Ectodermal cell (in vitro differentiated cells): ENCODE measurements around the gene TLR10. TPM values are rescaled to one million over a fixed set of nuclear protein-coding genes. Genes with fewer than 3 reads are reported as not detected.

ENCODE experiments used
- H3K27ac ChIP-seq: 2 replicates; pipeline ENCODE4 v1.7.0; 2013; ENCODE audit warnings: mild to moderate bottlenecking, low read depth, low read length; ENCODE audit not compliant: insufficient read depth, poor library complexity, severe bottlenecking
- H3K27me3 ChIP-seq: 2 replicates; pipeline ENCODE4 v1.7.0; 2013; ENCODE audit warnings: mild to moderate bottlenecking, low read length; ENCODE audit not compliant: insufficient read depth, control insufficient read depth, poor library complexity, severe bottlenecking
- H3K36me3 ChIP-seq: one replicate; pipeline ENCODE4 v1.7.0; 2013; ENCODE audit warnings: low read length; ENCODE audit not compliant: control insufficient read depth, insufficient read depth
- H3K4me1 ChIP-seq: one replicate; pipeline ENCODE4 v1.7.0; 2013; ENCODE audit warnings: low read length; ENCODE audit not compliant: control insufficient read depth, insufficient read depth
- H3K4me3 ChIP-seq: 2 replicates; pipeline ENCODE4 v1.7.0; 2013; ENCODE audit warnings: low read depth, low read length, control low read depth; ENCODE audit not compliant: insufficient read depth
- H3K9me3 ChIP-seq: 2 replicates; pipeline ENCODE4 v1.7.0; 2013; ENCODE audit warnings: mild to moderate bottlenecking, low read length, moderate library complexity; ENCODE audit not compliant: control insufficient read depth
- WGBS, 2 experiments: methylation state at CpG; one replicate each; pipeline ENCODE4 v1.1.7; 2013; ENCODE audit warnings: missing lambda C conversion rate in 2 of 2; 5-methylcytosine and 5-hydroxymethylcytosine counted together
- polyA plus RNA-seq, 4 experiments: library from polyadenylated mRNA; stranded (reverse); fragments of 50-300 nt; gene quantifications; one replicate each; pipeline ENCODE4 v1.2.3, GENCODE V29; 2013

The TLR10 gene, protein sequence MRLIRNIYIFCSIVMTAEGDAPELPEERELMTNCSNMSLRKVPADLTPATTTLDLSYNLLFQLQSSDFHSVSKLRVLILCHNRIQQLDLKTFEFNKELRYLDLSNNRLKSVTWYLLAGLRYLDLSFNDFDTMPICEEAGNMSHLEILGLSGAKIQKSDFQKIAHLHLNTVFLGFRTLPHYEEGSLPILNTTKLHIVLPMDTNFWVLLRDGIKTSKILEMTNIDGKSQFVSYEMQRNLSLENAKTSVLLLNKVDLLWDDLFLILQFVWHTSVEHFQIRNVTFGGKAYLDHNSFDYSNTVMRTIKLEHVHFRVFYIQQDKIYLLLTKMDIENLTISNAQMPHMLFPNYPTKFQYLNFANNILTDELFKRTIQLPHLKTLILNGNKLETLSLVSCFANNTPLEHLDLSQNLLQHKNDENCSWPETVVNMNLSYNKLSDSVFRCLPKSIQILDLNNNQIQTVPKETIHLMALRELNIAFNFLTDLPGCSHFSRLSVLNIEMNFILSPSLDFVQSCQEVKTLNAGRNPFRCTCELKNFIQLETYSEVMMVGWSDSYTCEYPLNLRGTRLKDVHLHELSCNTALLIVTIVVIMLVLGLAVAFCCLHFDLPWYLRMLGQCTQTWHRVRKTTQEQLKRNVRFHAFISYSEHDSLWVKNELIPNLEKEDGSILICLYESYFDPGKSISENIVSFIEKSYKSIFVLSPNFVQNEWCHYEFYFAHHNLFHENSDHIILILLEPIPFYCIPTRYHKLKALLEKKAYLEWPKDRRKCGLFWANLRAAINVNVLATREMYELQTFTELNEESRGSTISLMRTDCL
- not detected for polyA plus RNA-seq (2013, experiment 1 of 4)
- not detected for polyA plus RNA-seq (2013, experiment 2 of 4)
- not detected for polyA plus RNA-seq (2013, experiment 3 of 4)
- polyA plus RNA-seq (2013, experiment 4 of 4): not detected

DNA sequence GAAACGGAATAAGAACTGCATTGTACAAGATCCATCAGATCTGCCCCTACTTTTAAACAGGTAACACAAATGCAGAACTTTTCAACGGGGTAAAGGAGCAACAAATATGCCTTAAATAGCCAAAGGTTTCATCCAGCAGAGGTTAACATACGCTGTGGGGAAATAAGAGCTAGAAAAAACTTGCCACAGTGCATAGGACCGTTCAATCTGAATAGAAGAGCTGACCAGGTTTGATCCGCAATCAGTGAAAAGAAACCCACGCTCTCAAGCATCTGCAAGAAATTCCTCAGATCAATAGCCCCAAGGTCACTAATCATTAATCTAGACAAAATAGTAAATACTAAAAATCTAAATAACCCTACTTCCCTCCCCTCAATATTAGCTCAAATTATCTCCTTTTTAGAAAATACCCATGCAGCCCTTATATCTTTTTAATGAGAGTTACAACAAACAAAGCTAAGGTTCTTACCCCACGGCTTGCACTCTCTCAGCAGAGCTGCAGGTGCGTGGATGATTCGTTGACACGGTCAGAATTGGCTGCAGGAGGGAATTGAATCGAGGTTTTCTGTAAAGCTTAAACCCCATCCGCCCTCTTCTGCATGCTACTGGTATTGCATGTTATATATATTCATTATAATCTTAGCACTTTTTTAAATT lies at the start of gene TLR10:
Gene TLR10 (minus strand): TSS at position 539 of the 657 bp plus-strand sequence. CDS start 7,400 bp downstream, outside the sequence.
- Histone ChIP-seq H3K27ac (no peak within 1 kb of the TSS), H3K27me3 (no peaks in the 10 kb centered on the region), H3K36me3 (no peaks in the 10 kb centered on the region), H3K4me3 (no peak within 1 kb of the TSS), H3K9me3 (no peaks in the 10 kb centered on the region), H3K4me1 (no peaks in the 10 kb centered on the region)
- WGBS, 2 experiments: 47 to 50% methylated on average over 11 to 12 of the region's 12 CpGs

DNA sequence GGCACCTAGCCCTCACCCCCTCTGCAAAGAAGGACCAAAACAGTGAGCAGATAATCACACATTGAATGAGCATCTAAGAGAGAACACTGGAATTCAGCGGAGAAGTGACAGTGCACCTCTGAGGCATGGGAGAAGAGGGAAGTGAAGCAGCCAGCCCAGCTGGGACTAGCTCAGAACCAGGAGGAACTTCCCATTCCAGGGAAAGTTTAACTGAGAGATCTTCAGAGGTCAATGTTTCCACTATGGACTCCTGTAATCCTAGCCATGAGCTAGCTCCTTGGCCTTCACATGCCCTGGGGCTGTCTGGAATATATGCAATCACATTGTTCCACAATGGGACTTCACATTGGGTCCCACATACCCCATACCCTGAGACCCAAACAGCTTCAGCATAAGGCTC lies 49.4 kb upstream of the TLR10 start:
- 90 to 98% methylated on average over 1 of the region's 1 CpG for WGBS, 2 experiments
- Histone ChIP-seq H3K27me3 (no peaks in the 10 kb centered on the region), H3K9me3 (peaks cover 4% of the 10 kb centered on the region), H3K4me3 (no peak overlapping the region), H3K36me3 (no peaks in the 10 kb centered on the region), H3K27ac (no peak overlapping the region), H3K4me1 (no peaks in the 10 kb centered on the region)

DNA sequence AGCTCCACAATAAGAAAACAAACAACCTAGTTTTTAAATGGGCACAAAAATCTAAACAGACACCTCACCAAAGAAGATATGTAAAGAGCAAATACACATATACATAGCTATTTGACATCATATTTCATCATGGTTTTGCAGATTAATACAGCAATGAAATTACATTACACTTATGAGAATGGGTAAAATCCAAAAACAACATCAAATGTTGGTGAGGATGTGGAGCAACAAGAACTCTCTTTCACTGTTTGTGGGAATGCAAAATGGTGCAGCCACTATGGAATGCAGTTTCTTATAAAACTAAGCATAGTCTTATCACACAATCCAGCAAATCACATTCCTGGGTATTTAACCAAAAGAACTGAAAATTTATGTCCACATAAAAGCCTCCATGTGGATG lies 48.9 kb upstream of the TLR10 start:
- Histone ChIP-seq H3K4me3 (no peak overlapping the region), H3K27me3 (no peaks in the 10 kb centered on the region), H3K27ac (no peak overlapping the region), H3K9me3 (peaks cover 4% of the 10 kb centered on the region), H3K4me1 (no peaks in the 10 kb centered on the region), H3K36me3 (no peaks in the 10 kb centered on the region)

DNA sequence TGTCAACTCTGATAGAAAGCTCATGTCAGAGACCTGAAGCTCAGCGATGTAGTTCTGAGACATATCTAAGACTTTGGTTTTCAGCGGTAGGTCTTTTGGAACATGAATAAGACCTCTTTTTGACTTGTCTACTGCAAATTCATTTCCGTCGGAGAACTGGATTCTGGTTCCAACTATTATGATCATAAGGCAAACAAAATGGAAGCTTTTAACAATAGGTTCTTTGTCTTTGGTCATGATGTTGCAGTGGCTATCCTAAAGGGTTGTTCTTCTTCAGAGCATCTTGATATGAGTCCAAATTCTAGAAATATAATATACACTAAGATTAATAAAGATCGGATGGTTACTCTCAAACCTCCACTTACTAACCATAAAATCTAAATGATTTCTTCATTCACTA lies 46.4 kb upstream of the TLR10 start:
- no peaks in the 10 kb centered on the region for H3K36me3 ChIP-seq

DNA sequence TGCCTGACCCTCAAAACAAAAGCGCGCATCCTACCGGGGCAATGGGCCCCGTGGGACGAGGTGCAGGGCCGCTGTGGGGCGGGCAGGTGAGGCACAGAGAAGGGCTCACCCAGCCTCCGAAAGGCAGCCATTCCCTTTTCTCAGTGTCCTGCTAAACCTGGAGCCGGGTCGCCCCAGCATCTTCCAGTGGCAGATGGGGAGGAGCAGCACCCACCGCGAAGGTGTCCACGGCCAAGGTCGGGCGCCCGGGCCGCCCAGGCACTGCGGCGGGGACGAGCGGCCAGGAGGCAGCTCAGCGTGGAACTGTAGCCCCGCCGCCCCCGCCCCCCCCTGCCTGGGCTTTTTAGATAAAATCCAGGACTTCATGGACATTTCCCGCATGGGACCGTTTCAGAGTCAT lies 41.0 kb upstream of the TLR10 start:
- Histone ChIP-seq H3K9me3 (no peaks in the 10 kb centered on the region), H3K36me3 (no peaks in the 10 kb centered on the region), H3K27ac (no peak overlapping the region), H3K4me1 (no peaks in the 10 kb centered on the region), H3K27me3 (no peaks in the 10 kb centered on the region), H3K4me3 (no peak overlapping the region)
- WGBS, 2 experiments: 95% methylated on average over 27 of the region's 27 CpGs

More for the DNA sequence above, 46.4 kb upstream of the TLR10 start:
- Histone ChIP-seq H3K27ac (no peak overlapping the region), H3K27me3 (no peaks in the 10 kb centered on the region), H3K9me3 (no peaks in the 10 kb centered on the region), H3K4me3 (no peak overlapping the region), H3K4me1 (no peaks in the 10 kb centered on the region)
- 95 to 98% methylated on average over 4 to 5 of the region's 5 CpGs for WGBS, 2 experiments

DNA sequence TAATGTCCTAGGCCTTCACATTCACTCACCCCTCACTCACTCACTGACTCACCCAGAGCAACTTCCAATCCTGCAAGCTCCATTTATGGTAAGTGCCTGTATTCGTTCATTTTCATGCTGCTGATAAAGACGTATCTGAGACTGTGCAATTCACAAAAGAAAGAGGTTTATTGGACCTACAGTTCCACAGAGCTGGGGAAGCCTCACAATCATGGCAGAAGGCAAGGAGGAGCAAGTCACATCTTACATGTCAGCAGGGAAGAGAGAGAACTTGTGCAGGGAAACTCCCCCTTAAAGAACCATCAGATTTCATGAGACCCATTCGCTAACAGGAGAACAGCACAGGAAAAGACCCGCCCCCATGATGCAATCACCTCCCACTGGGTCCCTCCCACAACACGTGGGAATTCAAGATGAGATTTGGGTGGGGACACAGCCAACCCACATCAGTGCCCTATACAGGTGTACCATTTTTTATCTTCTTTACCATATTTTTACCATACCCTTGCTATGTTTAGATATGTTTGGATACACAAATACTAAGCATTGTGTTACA lies 40.0 kb upstream of the TLR10 start:
- no peaks in the 10 kb centered on the region for H3K36me3 ChIP-seq
- no peak overlapping the region for H3K4me3 ChIP-seq
- no peaks in the 10 kb centered on the region for H3K9me3 ChIP-seq
- H3K27me3 ChIP-seq: no peaks in the 10 kb centered on the region
- no peaks in the 10 kb centered on the region for H3K4me1 ChIP-seq
- 89 to 94% methylated on average over 5 of the region's 5 CpGs for WGBS, 2 experiments
- H3K27ac ChIP-seq: no peak overlapping the region

DNA sequence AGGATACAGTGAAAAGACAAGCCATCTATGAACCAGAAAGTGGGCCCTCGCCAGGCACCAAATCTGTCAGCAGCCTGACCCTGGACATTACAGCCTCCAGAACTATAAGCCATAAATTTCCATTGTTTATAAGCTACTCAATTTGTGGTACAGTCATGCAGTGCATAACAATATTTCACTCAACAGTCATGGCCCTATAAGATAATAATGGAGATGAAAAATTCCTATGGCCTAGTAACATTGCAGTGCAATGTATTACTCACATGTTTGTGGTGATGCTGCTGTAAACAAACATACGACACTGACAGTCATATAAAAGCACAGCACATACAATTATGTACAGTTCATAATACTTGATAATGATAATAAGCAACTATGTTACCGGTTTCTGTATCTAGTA lies 38.9 kb upstream of the TLR10 start:
- Histone ChIP-seq H3K36me3 (no peaks in the 10 kb centered on the region), H3K4me3 (no peak overlapping the region), H3K9me3 (no peaks in the 10 kb centered on the region), H3K4me1 (no peaks in the 10 kb centered on the region), H3K27ac (no peak overlapping the region), H3K27me3 (no peaks in the 10 kb centered on the region)
- WGBS, 2 experiments: 92 to 100% methylated on average over 1 to 2 of the region's 3 CpGs

DNA sequence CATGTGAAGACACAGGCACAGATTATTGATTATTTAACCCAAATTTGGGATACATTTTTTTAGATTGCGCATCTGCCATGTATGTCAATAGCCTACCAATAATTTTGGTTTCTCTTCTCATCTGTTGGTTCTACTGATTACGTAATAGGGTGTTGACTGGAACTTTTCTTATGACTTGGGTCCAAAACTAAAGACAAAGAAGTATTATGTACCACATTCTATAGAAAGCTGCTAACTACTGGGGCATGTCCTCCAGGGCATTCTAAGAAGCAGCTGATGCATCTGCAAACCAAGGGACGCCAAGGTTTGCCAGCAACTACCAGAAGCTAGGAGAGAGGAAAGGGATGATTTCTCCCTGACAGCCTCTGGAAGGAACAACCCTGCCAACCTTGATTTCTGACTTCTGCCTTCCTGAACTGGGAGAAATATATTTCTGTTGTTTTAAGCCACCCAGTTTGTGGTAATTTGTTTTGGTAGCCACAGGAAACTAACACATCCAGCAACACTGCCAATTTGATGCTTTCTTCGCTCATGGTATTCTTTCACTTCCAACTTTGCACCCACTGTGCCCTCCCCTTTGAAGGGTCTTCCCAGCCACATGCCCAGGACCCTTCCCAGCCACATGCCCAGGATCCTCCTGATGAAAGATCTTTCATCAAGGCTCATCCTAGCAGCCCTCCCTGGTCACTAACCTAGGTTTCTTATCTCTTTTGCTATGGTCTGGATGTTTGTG lies 37.7 kb upstream of the TLR10 start:
- WGBS, 2 experiments: 95 to 98% methylated on average over 3 to 4 of the region's 4 CpGs
- Histone ChIP-seq H3K27me3 (no peaks in the 10 kb centered on the region), H3K36me3 (no peaks in the 10 kb centered on the region)

DNA sequence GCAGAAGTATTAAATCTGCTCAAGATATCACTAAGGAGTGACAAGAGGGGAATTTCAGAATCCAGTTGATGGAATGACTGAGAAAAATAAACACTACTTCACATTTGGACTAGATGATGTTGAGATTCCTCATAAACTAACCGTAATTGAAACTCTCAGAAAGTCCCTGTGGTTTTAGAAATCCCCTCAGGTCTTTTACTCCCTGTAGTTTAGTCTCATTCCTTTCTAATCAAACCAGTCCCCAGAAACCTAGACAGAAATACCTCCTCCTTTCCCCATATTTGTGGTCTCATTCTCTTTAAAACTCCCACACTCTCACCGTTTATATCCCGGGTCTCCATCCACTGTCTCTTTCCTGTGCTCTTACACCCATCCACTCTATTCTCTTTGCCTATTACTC lies 36.8 kb upstream of the TLR10 start:
- Histone ChIP-seq H3K9me3 (no peaks in the 10 kb centered on the region), H3K4me3 (no peak overlapping the region), H3K27ac (no peak overlapping the region), H3K27me3 (no peaks in the 10 kb centered on the region), H3K4me1 (no peaks in the 10 kb centered on the region), H3K36me3 (no peaks in the 10 kb centered on the region)
- 93 to 94% methylated on average over 3 of the region's 3 CpGs for WGBS, 2 experiments

More for the DNA sequence above, 37.7 kb upstream of the TLR10 start:
- H3K4me3 ChIP-seq: no peak overlapping the region
- H3K4me1 ChIP-seq: no peaks in the 10 kb centered on the region
- H3K9me3 ChIP-seq: no peaks in the 10 kb centered on the region
- H3K27ac ChIP-seq: no peak overlapping the region
